HT-29 (cell line): ENCODE data around the gene NCAPG2. TPM values are rescaled to one million over a fixed set of nuclear protein-coding genes. Genes with fewer than 3 reads are reported as not detected.
"Not testable (repeated sequence)": the region's sequence is repeated elsewhere in the genome, so short reads cannot be mapped to it uniquely, and the experiment has no call there.

Source experiments
- DNase-seq: peaks from one replicate; pipeline ENCODE4 v3.0.0-alpha.2; 2015; ENCODE audit warnings: low spot score
- total RNA-seq: library from RNA; depleted of rRNA; stranded (reverse); fragments of >200 nt; shearing (Covaris generic); gene quantifications from 2 replicates; pipeline ENCODE4 v1.2.3, GENCODE V29; 2014

The NCAPG2 gene
- total RNA-seq, 1 experiment from 2014 or later = 40.5 TPM

DNA sequence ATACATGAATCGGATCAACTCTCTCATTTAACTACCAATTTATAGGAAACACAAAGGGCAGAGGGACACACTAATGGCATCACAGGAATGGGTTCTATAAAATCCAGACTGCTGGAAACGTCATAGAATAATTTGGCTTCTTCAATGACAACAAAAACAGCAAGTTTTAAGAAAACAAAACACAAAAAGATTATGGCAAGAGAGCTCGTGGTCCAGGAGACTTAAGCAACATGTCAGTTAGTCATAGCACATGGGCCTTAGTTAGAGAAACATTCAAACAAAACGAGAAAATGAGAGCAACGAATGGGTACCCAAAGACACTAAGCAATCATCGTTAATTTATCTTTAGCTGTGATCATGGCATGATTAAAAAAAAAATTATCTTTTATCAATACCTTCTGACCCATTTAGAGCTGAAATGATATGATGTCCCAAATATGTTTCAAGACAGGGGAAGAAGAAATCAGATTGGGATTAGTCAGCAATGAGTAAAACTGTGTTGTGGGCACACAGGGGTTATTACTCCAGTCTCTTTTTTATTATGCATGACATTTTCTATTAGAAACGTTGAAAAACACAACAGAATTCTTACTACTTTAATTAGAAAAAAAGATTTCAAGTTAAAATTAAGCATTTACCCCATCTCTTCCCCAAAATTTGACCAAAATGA is 28.3 kb downstream of the NCAPG2 start:
- no peak for DNase-seq

DNA sequence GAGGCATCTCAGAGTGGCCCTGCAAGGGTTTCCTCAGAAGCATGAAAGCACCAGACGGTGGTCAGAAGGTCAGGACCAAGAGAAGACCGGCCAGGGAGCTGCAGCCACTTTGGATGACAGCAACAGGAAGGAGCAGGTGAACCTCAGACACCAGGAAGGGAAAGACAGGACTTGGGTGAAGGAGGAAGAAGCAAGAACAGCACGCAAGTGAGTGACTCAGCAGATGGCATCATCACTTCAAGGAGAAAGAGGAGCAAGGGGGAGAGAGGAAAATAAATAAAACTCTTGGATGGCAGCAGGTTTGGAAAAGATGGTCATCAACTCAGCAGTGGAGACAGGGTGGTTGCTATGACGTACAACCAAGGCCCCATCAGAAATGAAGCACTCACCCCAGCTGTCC is 31.6 kb downstream of the NCAPG2 start:
- DNase-seq = peak; percentile 20

DNA sequence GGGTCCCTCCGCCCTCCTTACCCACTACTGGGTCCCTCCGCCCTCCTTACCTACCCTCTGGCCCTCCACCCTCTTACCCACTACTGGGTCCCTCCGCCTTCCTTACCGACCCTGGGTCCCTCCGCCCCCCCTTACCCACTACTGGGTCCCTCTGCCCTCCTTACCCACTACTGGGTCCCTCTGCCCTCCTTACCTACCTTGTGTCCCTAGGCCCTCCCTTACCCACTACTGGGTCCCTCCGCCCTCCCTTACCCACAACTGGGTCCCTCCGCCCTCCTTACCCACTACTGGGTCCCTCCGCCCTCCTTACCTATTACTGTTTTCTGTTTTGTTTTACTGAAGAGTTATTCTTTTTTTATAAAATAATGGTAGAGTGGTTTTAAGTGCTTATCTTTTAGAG is 36.5 kb downstream of the NCAPG2 start:
- not testable (repeated sequence) for DNase-seq

DNA sequence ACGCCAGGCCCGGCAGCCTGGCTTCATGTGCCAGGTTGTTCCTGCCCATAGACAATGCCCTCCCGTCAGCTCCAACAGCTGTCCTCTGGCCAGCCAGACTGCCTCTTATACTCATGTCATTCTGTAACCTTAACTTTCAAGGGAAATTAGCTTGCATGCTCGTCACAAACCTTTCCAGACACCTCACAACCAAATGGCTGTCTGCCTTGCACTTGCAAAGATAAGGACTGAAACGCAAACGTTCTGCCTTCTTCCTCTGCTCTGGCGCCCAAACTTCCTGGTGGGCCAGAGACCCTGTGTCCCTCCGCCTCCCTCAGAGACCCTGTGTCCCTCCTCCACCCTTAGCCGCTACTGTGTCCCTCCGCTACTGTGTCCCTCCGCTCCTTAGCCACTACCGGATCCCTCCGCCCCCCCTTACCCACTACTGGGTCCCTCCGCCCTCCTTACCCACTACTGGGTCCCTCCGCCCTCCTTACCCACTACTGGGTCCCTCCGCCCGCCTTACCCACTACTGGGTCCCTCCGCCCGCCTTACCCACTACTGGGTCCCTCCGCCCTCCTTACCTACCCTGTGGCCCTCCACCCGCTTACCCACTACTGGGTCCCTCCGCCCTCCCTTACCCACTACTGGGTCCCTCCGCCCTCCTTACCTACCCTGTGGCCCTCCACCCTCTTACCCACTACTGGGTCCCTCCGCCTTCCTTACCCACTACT is 37.5 kb downstream of the NCAPG2 start:
- DNase-seq = not testable (repeated sequence)

DNA sequence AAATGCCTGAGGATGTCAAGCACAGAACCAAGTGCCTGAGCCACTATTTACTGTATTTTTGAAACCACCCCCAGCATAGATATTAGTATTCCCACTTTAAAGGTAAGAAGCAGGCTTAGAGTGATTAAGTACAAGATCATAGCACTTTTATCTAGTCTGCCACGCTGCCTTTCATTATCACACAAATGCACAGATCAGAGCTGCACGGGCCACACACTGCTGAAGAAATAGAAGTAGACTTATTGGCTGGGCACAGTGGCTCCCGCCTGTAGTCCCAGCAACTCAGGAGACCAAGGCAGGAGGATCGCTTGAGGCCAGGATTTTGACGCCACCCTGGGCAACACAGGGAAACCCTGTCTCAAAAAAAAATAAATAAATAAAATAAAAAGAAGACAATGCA is 38.2 kb downstream of the NCAPG2 start:
- no peak for DNase-seq

DNA sequence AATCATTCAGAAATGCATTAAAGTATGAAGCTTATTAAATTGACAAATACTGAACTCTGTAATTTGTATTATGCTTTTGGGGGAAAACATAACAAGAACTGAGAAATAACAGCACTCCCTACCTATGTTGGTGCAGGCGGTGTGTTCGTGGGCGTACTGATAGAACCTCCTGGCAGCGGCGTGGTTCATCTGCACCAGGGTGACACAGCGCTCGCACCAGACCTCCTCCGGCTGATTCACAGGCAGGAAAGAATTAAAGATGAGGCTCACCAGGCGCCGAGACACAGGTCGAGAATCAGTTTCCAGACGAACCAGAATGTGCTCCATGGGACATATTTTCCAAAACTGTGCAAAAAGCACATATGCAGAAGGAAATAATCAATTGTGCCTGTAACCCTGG is 40.2 kb downstream of the NCAPG2 start:
- DNase-seq = no peak

DNA sequence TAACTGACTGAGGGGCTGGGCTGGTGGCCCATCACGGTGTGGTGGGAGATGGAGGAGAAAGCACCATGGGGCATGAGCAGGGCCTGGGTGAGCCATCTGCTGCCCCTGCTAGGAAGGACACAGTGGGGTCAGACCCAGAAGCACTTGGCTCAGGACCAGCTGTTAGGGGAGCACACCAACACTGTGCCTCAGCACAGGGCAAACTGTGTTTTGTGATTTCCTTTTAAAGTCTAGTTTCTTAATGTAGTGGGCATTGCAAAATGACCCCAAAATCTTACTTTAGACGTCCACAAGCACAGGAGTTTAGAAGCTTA is 41.2 kb downstream of the NCAPG2 start:
- no peak for DNase-seq

DNA sequence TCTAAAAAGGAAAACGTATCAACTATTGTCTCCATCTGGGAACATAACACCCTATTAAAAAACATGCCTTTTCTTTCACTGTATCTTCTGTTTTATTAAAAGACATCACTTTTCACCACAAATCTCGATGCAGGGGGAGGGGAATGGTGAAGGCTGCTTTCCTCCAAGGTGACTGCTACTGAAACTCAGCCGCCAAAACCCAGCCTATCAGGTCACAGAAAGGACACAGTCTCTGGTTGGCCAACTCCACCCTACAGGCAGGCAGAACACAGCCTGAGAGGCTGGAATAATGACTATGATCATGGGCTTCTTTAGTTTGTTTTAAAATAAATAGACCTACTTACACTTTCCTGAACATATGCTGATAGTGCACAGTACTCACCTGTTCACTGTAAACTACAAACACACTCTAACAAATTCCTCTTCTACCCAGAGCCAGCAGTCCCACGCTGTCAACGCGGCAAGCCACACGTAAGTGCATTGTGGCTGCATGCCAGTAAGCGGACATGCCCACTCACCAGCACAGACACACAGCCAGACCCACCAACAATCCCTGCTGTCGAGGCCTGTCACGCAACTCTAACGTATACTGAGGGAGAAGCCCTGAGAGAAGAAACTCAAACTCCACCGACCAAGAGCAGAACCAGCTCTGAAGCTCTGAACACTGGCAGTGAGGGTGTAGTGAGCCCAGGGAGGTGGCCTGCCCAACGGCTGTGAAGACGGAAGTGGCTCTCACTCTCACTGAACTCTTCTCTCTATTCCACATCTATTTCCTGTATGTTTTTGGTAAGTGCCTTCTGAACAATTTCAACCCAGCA is 41.8 kb downstream of the NCAPG2 start:
- no peak for DNase-seq

DNA sequence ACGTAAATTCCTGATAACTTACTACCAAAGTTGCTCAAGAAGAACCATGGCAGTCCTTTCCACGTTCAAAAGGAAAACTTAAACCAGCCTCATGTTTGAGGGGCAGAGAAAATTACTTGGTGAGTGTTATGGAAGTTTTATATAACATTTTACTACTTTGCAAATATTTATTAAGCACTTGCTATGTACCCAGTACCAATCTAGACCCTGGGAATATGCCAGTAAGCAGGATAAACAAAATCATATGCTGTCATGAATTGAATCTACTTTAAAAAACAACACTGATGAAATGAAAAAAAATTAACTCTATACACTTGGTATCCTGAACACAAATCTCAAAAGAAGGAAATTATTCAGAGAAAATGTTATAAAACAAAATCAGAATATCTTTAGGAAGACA is 46.1 kb downstream of the NCAPG2 start:
- DNase-seq = no peak

DNA sequence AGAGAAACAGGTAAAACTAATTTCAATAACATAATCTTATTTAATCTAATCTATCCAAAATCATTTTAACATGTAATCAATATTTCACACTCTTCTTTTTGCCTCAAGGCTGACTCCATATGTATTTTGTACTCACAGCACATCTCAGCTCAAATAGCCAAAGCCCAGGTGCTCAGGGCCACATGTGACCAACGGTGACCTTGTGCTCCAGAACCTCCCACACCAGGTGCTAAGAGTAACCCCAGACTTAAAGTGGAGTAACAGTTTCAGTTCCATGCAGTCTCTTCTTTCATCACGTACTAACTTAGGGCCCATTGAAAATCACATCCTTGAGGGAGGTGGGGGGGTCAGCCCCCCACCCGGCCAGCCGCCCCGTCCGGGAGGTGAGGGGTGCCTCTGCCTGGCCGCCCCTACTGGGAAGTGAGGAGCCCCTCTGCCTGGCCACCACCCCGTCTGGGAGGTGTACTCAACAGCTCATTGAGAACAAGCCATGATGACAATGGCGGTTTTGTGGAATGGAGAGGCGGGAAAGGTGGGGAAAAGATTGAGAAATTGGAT is 47.3 kb downstream of the NCAPG2 start:
- DNase-seq = no peak

DNA sequence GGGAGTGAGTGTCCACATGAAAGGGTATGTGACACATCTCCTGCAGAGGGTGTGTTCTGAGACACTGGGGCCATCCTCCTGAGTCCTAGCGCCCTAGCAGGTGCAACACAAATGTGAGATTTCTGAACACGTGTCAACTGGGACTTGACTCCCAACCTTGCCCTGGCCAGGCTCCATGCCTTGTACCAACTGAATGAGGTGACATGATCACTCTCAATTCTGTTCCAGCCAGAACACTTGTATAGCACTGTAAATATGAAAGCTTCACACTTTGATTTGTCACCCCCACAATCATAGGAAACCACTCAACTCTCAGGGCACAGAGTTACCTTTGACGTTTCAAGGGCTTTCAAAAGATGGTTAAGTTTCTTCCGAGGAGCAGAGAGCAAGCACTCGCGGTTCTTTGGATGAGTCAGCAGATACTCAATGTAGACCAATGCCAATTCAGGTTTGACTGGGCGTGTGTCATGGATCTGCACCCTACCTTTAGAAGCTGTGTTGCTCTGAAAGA is 48.6 kb downstream of the NCAPG2 start:
- no peak for DNase-seq

DNA sequence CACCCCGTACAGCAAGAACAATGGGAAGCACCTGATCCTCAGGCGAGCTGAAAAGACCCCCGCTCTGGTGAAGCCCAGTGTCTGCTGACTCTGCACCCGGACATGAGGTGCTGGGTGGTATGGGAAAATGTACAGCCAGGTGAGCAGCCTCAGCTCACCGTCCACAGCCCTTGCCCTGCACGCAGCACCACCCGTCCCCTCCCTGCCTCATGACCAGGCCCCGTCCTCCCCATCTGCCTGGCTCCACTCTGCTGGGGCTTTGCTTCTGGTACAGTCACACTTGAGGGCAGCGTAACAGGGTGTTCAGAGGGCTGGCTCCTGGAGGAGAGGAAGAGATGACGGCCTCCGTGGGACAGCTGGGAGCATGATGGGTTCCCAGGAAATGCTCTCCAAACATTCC is 49.1 kb downstream of the NCAPG2 start:
- DNase-seq = no peak

DNA sequence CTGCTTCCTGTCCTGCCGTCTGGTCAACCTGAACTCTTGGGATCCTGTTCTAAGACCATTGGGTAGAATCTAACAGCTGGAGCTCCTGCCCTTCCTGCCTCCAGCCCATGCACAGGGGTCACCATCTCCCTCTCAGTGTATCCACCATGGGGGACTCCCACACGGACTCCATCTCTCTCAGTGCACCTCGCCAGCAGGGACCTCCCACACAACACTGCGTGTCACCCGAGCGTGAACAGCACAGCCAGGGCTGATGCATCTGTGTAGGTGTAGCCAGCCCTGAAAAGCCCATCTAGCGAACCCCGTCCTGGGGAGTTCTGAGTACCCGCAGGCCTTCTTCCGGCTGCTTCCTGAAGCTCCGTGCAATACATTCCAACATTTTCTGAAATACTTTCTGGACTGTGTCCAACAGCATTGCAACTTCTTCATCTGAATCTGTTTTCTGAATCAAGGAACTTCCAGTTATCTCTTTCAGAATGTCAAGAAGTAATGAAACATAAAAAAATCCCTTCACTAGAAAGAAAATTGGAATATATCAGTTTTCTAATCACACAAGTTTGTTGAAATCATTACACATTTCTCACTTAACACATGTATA is 52.5 kb downstream of the NCAPG2 start:
- DNase-seq = no peak

DNA sequence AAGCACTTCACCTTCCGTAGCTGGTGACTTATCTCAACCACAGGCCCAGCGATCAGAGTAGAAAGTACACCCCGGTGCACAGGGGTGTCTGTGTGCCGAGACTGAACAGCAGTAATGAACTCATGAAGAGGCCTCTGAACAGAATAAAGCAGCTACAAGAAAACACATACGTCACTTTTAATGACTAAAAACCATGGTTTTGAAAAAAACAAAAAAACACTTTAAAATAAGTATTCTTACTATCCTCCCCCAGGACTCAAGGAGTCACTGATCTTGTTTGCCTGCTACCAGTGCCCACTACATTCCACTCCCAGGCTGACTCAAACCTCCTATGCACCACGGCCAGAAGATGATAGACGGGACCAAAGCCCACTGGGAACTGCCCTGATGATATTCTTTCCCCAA is 53.8 kb downstream of the NCAPG2 start:
- DNase-seq = no peak

DNA sequence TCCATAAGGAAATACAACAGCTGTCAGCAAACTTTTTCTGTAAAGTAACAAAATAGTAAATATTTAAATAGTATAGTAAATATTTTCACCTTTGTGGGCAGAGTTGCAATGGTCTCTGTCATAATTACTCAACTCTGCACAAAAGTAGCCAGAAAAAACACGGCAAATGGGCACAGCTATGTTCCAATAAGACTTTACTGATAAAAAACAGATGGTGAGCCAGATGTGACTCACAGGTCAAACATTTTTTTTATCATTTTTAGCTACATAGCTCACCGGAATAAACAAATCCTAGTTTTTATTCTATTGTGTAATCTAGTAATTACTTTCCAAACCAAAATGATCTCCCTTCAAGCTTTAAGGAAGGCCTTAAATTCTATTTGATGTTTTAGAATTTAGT is 55.3 kb downstream of the NCAPG2 start:
- peak; percentile 16 for DNase-seq

DNA sequence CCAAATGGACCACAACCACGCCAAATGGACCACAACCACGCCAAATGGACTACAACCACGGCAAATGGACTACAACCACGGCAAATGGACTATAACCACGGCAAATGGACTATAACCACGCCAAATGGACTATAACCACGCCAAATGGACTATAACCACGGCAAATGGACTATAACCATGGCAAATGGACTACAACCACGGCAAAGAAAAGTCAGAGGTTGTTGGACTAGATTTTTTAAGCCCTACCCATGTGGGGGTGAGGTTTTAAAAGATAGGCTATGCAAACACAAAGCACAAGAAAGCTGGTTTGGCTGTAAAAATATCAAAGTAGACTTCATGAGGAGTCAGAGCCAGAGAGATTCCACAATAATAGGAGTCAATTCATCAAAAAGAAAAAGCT is 55.8 kb downstream of the NCAPG2 start:
- DNase-seq = no peak

DNA sequence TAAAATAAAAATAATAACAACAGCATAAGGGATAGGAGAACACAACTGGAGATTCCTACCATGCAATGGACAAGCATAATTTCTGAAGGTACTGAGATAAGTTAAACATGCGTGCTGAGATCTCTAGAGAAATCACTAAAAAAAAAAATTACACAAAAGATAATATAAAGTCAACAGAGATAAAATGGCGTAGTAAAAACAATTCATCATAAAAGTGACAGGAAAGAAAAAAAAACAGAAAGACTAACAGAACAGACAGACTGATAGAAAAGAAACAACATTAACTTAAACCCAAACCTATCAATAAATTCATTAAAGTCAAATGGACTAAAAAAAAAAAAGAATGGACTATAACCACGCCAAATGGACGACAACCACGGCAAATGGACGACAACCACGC is 56.4 kb downstream of the NCAPG2 start:
- DNase-seq = no peak

DNA sequence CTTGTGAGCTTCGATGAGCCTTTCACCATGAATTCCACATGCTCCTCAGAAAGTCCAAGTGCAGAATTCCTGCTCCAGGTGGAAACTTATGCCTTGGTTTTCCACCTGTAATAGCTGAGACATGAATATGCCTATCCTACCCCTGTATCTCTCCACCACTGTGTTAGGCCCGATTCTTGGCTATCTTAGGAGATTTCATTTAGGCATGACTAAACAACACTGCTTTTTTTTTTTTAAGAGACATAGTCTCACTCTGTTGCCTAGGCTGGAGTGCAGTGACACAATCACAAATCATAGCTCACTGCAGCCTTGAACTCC is 57.2 kb downstream of the NCAPG2 start:
- no peak for DNase-seq

DNA sequence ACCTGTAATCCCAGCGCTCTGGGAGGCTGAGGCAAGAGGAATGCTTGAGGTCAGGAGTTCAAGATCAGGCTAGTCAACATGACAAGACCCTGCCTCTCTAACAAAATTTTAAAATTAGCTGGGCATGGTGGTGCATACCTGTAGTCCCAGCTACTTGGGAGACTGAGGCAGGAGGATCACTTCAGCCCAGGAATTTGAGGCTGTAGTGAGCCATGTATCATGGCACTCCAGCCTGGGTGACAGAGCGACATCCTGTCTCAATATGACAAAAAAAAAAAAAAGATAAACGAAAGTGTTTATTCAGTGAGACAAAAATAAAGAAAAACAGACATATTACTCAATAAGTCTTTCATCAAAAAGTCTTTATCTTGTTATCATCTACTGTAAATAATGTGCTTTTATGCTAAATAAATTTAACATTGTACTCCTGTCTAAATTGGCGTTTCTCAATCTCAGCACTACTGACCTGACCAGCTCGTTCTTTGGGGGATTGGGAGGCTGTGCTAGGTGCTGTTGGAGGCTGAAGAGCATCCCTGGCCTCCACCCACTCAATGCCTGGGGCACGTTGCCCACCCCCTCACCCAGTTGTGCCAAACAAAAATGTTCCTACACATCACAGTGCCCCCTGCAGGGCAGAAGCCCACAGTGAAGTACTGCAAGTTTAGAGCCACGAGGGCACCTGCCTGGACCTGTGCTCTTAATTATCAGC is 57.7 kb downstream of the NCAPG2 start:
- DNase-seq = peak; percentile 37

DNA sequence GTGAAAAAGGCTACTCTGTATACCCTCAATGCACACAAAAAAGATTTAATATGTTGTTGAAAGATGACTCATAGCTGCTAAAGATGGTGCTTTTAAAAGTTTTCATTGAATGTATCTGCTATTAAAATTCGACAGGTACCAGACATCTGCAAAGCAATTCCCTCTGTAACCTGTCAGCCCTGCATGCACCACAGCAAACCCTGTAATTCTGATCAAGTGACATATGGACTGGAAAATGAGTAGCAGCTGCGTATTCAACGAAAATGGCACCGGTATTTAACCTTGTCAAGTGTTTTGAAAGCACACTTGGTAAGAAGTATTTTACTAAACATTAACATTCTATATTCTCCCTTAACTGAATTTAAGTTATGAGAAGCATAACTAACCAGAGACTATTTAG is 58.8 kb downstream of the NCAPG2 start:
- DNase-seq = no peak

DNA sequence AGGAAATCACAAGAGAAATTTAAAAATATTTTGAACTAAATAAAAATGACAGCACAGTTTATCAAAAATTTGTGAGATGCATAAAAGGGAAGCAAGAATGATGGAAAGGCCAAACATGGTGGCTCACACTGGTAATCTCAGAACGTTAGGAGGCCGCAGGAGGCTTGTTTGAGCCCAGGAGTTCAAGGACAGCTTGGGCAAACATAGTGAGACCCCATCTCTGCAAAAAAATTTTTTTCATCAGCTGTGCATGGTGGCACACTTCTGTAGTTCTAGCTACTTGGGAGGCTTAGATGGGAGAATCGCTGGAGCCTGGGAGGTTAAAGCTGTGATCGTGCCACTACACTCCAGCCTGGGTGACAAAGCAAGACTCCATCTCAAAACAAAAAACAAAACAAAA is 62.5 kb downstream of the NCAPG2 start:
- no peak for DNase-seq
